HG02981 (cell line): Measurements from ENCODE around the gene CCDC93.

Source experiments
- ATAC-seq: cut with Tn5 transposase; IDR thresholded peaks from one replicate; pipeline ENCODE4 v1.9.1; 2021; ENCODE audit warnings: mild to moderate bottlenecking, moderate library complexity; ENCODE audit not compliant: unreplicated experiment

Gene CCDC93

DNA sequence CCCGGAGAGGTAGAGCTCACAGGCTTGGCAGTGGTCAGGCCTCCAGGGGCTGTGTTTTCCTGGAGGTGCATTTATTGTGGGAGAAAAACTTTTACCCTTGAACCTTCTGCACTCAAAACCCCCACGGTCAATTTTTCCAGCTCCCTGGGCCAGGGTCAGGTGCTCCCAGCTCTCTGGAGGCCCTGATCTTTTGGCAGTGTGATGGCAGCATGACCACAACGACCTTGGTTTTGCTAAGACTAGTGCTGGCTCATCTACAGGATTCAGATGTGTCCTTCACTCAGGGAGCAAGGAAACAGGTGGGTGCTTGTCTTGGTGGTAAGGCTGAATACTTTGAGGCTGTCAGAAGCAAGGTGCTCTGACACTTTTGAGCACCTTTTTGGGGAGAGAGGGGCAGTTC lies 92.3 kb downstream of the CCDC93 start:
- no peak for ATAC-seq

DNA sequence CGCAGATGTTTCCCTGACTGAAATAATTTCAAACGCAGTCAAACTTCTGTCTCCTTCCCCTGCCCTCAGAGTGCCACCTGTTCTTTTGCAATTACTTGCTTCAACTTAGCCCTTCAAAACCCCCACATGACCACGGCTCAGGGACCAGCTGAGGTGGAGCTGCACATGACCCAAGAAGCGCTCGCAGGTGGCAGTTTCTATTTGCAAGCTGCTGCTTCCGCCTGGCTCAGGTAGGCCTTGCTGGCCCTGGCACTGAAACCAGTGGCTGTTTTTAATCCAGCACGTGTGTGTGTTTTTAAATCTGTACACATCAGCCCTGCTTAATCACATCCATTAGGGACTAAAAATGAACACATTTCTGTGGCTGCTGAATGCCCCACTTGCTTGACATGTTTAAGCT lies 95.3 kb downstream of the CCDC93 start:
- ATAC-seq = no peak

DNA sequence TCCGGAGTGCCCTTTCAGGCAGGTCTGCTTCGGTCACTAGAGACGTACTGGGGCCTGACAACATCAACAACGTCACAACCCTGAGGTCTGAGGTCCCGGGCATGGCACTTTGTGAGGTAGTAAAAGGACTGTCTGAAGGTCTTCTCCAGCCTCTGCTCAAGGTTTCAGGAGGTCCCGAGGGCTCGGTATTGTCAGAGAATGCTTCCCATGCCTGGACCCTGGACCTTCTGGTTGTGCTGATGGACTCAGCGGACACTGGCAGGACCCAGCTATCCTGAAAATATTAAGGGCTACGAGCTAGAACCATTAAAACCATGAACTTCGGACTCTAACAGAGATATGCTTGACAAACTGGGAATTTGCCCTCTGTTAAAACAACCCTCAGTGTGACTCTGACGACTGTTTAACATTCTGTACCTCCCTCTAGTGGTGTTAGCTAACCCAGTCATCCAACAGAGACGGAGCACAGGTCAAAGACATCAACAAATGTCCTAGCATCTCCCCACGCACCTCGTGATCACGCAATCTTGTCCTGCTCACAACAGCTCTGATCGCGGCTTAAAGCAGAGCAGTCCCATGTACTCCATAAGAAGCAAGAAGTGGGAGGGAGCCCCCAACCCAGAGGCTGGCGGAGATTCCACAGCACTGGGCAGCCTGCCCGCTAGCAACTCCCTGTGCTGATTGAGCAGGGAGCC lies 96.5 kb downstream of the CCDC93 start:
- no peak for ATAC-seq

DNA sequence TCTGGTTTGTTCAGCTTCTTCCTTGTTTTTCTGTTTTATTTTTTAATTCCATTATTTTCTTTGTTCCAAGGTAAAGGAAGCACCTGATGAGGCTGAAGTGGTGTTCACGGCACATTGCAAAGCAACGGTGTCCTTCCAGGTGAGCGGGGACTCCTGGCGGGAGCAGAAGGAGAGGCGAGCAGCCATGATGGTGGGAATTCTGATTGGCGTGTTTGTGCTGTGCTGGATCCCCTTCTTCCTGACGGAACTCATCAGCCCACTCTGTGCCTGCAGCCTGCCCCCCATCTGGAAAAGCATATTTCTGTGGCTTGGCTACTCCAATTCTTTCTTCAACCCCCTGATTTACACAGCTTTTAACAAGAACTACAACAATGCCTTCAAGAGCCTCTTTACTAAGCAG lies 110.9 kb downstream of the CCDC93 start:
- no peak for ATAC-seq

DNA sequence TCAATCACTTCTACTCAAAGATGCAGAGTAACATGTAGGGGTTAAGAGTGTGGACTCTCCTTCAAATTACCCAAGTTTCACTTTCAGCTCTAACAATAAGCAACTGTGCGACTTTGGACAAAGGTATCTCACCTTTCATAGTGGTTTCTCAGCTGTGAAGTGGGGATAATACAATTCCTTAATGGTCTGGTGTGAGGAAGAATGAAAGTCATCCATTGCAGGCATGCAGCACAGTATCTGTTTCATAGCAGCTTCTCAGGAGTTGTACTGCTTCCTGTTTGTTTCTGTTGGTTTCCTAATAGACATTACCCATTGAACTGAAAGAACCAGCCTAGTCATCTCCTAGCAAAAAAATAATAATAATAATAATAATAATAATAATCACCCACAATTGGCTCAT lies 125.0 kb downstream of the CCDC93 start:
- ATAC-seq = no peak

DNA sequence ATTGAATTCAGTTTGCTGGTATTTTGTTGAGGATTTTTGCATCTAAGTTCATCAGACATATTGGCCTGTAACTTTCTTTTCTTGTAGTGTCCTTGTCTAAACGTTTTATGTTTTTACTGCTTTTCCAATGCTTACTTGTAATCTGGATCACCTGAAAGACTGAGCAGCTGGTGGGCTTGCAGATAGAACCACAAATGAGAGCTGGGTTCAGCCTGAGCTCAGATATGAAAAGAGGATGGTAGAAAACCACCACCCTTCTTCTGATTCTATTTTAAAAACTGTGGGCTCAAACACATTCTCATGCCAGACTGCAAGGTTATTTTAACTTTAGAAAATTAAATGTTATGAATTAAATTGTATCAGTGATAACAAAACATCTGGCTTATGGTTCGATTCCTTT lies 128.6 kb downstream of the CCDC93 start:
- no peak for ATAC-seq

DNA sequence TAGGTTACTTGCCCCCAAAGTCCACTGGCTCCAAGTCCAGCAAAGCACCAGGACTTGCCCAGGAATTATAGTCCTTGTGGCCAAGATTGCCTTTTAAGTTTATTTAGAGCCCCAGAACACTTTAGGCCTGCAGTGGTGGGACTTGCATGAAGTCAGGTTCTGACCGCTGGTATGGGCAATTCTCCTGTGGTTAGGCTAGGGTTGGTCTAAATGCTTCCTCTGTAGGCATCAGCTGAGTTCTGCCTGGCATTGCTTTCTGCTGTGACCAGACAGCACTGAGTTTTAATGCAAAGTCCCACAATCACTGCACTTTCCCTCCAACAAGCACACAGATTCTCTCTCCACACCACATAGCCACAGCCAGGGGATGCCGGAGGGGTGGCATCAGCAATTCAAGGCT lies 134.9 kb downstream of the CCDC93 start:
- no peak for ATAC-seq

DNA sequence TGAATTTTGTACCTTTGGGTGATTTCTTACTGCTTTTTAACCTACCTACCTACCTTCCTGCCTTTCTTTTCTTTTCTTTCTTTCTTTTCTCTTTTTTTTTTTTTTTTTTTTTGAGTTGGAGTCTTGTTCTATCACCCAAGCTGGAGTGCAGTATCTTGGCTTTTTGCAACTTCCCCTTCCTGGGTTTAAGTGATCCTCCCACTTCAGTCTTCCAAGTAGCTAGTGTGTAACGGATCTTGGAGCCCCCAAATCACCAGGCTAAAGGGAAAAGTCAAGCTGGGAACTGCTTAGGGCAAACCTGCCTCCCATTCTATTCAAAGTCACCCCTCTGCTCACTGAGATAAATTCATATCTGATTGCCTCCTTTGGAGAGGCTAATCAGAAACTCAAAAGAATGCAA lies 138.1 kb downstream of the CCDC93 start:
- no peak for ATAC-seq
